ENCODE results near the gene MSL1. TPM values are rescaled to one million over a fixed set of nuclear protein-coding genes. Genes with fewer than 3 reads are reported as not detected.

The MSL1 gene
- total RNA-seq, 1 donor from 2014 or later, result 27.1 TPM

GRCh38 chr17:40094874-40095273 is 26.9 kb upstream of the MSL1 start:
- Histone ChIP-seq H3K36me3 (ENCODE audit: control insufficient read depth, insufficient read depth, low read length) (peaks cover 33% of the 10 kb centered on the region), H3K27me3 (ENCODE audit: control insufficient read depth, insufficient read depth, low read length) (no peaks in the 10 kb centered on the region), H3K4me3 (ENCODE audit: low read depth, low read length) (no peak overlapping the region)
- TF ChIP-seq CTCF (IDR thresholded peaks at IDR 0.05; ENCODE audit: insufficient read depth, low read length, severe bottlenecking), result no peak
- FAIRE-seq (no peak), DNase-seq (ENCODE audit: low read depth) (no peak)

GRCh38 chr17:40095351-40095943 is 26.3 kb upstream of the MSL1 start:
- H3K36me3 ChIP-seq (ENCODE audit: control insufficient read depth, insufficient read depth, low read length), result peaks cover 33% of the 10 kb centered on the region
- no peak for TF ChIP-seq CTCF (IDR thresholded peaks at IDR 0.05; ENCODE audit: insufficient read depth, low read length, severe bottlenecking)
- H3K27me3 ChIP-seq (ENCODE audit: control insufficient read depth, insufficient read depth, low read length), result no peaks in the 10 kb centered on the region
- FAIRE-seq (no peak), DNase-seq (ENCODE audit: low read depth) (no peak)
- H3K4me3 ChIP-seq (ENCODE audit: low read depth, low read length), result no peak overlapping the region

GRCh38 chr17:40095944-40096791 is 25.6 kb upstream of the MSL1 start:
- peaks cover 33% of the 10 kb centered on the region for H3K36me3 ChIP-seq (ENCODE audit: control insufficient read depth, insufficient read depth, low read length)
- no peak for TF ChIP-seq CTCF (IDR thresholded peaks at IDR 0.05; ENCODE audit: insufficient read depth, low read length, severe bottlenecking)
- DNase-seq (ENCODE audit: low read depth) (no peak), FAIRE-seq (no peak)
- no peak overlapping the region for H3K4me3 ChIP-seq (ENCODE audit: low read depth, low read length)
- H3K27me3 ChIP-seq (ENCODE audit: control insufficient read depth, insufficient read depth, low read length), result no peaks in the 10 kb centered on the region

GRCh38 chr17:40097087-40097486 is 24.7 kb upstream of the MSL1 start:
- no peak for FAIRE-seq
- no peak overlapping the region for H3K4me3 ChIP-seq (ENCODE audit: low read depth, low read length)
- peaks cover 33% of the 10 kb centered on the region for H3K36me3 ChIP-seq (ENCODE audit: control insufficient read depth, insufficient read depth, low read length)
- H3K27me3 ChIP-seq (ENCODE audit: control insufficient read depth, insufficient read depth, low read length), result no peaks in the 10 kb centered on the region
- TF ChIP-seq CTCF (IDR thresholded peaks at IDR 0.05; ENCODE audit: insufficient read depth, low read length, severe bottlenecking), result no peak
- DNase-seq (ENCODE audit: low read depth), result no peak

GRCh38 chr17:40097931-40098845 is 23.6 kb upstream of the MSL1 start:
- peak; percentile 86 for DNase-seq (ENCODE audit: low read depth)

More at GRCh38 chr17:40097931-40098845, 23.6 kb upstream of the MSL1 start:
- no peak for TF ChIP-seq CTCF (IDR thresholded peaks at IDR 0.05; ENCODE audit: insufficient read depth, low read length, severe bottlenecking)
- no peaks in the 10 kb centered on the region for H3K27me3 ChIP-seq (ENCODE audit: control insufficient read depth, insufficient read depth, low read length)
- no peak for FAIRE-seq
- peaks cover 32% of the 10 kb centered on the region for H3K36me3 ChIP-seq (ENCODE audit: control insufficient read depth, insufficient read depth, low read length)
- H3K4me3 ChIP-seq (ENCODE audit: low read depth, low read length), result peak overlapping the region; percentile 31

Measured in bronchial epithelial cell (primary cell).